HG02571 (cell line): ENCODE measurements around the gene EPHA10.

Source experiments
- ATAC-seq: cut with Tn5 transposase; IDR thresholded peaks from one replicate; pipeline ENCODE4 v1.9.1; 2021; ENCODE audit warnings: mild to moderate bottlenecking, moderate library complexity; ENCODE audit not compliant: unreplicated experiment

EPHA10 gene

DNA sequence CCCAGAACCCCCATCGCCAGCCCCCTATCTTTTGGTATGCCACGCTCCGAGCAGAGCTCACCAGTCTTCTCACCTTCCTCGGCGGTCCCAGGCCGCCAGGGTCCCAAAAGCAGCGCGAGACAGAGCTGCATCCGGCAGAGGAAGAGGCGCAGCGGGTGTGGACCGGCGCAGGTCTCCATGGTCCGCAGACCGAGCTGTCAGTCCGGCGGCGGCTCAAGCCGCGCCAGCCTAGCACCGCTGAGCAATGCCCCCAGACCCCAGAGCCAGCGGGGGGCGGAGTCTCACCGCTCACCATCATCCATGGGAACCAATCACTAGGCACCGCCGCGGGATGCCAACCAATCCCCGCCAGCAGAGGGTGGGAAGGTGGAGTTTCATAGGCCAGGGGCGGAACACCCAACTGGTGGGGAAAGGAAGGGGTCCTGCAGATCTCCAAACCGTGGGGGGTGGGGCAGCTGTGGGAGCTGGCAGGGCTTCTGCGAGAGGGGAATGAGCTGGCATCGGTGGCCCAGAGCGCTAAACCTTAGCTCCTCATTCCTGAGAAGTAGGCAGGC is at the start of gene EPHA10:
Gene EPHA10 (minus strand): TSS at position 233 of the 554 bp plus-strand sequence. CDS start 54 bp downstream, at position 179.
- ATAC-seq, result no peak

GRCh38 chr1:37814252-37814651 is 49.3 kb upstream of the EPHA10 start:
- no peak for ATAC-seq

DNA sequence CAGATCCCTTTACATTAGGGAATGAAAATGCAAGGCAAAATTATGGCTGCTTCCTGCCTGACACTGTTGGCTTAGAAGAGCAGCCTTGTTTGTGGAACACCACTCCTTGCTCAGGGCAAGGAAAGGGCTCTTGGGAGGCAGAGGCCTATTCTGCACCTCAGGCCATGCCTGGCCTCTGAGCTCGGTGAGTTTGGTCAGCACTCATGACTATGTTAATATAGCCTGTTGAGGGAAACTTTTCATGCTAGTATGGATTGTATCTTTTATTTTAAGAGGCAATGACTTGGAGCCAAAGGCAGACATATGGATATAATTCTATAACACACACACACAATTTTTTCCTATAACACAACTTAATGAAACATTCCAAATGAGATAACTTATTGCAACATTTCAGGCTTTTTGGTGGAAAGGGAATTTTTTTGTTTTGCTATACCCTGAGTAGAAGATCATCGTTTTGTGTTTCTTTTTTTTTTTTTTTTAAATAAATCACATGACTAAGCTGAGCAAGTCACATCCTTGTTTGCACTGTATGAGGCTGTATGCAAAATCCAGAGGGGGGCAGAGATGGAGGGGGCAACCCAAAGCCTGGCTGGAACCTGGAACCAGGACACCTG is 48.7 kb upstream of the EPHA10 start:
- ATAC-seq, result no peak

- no peak for ATAC-seq
These were observed 46.2 kb upstream of the EPHA10 start for GRCh38 chr1:37811027-37811655.

DNA sequence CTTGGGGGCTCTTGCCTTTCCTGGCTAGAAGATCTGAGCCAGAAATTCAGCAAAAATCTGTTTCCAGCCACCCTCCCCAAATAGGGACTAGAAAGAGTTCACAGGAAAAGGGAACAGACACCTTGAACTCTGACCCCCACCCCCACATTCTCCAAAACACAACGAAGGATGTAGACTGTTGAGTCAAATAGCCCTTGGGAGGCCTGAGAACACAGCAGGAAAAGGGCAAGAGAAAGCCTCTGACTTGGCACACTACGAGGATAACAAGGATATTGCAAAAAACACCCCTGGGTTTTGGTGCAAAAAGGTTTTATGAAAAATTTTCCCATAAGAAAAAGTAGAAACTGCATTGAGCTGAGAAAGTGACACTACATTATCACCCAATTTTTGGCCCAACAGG is 45.0 kb upstream of the EPHA10 start:
- ATAC-seq, result no peak

- ATAC-seq, result peak; percentile 29
These were observed 43.7 kb upstream of the EPHA10 start for GRCh38 chr1:37808369-37809319.

DNA sequence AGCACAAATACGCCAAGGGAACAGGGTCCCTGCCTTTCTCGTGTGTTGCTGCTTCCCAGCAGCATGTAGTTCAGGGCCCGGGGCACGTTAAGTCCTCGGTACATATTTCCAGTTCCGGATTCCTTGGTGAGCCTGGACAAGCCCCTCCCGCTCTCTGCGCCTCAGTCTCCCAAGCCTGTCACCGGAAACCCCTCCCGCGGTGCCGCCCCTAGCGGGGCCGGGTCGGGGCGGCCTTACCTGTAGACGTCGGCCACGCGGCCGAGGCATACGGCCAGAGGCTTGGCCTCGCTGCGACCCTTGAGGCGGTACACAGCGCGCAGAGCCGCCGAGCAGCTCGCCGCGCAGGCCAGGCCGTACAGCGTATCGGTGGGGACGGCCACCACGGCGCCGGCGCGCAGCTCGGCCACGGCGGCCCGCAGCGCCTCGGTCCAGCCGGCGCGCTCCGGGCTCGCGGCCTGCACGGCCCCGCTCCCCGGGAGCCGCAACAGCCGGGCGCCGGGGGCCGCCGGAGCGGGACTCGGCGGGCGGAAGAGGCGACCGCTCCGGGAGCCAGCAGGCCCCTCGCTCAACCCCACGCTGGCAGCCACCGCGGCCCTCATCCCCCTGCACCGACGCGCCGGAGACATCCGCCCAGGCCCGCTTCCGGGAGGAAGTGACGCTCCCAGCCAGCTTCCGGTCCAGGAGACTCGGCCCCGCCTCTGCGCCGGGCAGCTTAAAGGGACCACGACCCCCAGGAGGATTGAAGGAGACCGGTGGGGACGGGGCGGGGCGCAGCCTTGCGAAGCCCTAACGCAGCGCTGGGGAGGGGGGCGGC is 42.8 kb upstream of the EPHA10 start, which contains the start of the genes C1orf122 and YRDC:
Gene C1orf122 (plus strand): TSS at position 236 of the 814 bp plus-strand sequence. CDS start 615 bp downstream, outside the sequence.
Gene YRDC (minus strand): TSS at position 654 of the 814 bp plus-strand sequence. CDS start 28 bp downstream, at position 626.
- ATAC-seq, result peak; percentile 87

DNA sequence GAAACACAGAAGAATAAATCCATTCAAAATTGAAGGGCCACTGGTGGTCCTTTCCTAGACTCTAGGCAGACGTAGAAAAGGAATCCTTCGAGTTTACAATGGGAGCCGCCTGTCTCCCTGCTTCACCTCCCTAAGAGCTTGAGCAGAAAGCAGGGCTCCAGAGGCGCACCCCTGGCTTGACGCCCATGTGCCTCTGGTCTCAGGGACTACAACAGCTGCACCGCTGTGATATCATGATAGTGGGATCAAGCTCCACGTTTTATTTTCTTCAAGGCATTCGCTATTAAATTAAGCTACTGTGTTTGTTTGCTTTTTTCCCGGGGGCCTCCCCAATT is 42.3 kb upstream of the EPHA10 start:
- no peak for ATAC-seq

- ATAC-seq, result no peak
These were observed 37.5 kb upstream of the EPHA10 start for GRCh38 chr1:37802439-37802838.

GRCh38 chr1:37797750-37798345 is 32.9 kb upstream of the EPHA10 start:
- ATAC-seq, result no peak

DNA sequence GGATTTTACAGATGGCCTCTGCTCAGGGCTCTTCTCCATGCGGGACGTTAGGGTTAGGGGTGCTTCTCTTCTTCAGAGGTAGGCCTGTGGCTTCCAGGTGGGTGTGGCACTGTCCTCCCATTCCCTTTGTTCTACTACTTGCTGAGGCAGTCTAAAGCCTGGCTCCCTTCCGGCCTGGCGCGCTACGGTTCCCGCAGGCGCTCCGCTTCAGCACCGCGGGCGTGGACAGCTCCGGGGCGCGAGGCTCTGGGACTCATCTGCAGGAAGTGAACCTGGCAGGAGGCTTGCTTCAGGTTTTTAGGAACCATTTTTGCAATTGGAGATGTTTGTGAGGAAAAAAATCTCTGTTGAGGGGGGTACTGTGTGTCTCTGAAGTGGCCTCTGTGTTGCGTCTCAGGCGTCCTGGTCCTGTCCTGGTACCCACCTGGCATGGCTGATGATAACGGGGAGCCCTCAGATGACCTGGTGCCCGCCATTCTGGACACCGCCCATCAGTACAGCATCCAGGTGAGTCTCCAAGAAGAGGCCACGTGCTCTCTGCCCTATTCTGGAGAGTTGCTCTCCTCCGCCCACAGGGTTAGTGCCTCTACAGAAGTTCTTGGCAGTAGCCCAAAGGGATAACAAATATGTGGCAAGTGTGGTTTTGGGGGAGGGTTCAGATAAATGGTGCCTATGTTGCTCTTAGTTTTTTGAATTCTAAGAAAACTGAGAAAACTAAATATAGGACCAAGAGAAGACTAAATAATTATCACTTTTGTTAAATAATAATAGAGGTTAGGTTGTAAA is 30.6 kb upstream of the EPHA10 start:
- ATAC-seq, result no peak

GRCh38 chr1:37794372-37795339 is 29.7 kb upstream of the EPHA10 start:
- no peak for ATAC-seq

GRCh38 chr1:37793773-37794371 is 29.0 kb upstream of the EPHA10 start, which contains the start of gene MANEAL:
Gene MANEAL (plus strand): TSS chr1:37793847. CDS start chr1:37794183, 336 bp downstream.
- ATAC-seq, result no peak

DNA sequence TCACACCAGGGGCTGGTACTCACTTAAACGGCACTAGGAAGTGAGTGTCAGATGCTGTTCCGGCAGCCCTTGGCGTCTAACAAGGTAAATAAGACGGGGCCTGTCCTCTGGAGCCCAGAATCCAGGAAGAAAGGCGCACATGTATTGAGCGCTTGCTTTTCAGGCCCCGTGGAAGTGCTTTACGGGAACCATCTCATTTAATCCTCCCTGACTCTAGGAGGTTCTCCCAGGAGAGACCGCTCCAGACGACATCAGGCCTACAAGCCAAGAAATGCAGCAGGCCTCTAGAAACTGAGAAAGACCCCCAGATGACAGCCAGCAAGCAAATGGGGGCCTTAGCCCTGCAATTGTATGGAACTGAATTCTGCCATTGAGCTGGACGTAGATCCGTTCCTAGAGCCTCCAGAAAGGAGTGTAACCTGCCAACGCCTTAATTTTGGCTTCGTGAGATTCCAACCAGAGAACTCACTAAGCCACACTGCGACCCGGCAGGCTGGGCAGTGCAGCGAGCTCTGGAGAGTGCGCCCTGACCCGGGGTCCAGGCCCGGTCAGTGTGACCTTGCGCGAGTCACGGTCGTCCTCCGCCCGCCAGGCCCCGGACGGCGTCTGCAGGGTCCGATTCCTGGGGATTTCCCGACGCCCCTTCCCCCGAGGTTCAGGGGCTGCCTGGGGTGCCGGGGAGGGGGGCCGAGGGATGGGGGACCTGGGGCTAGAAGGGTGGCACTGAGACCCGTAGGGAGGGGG is 28.2 kb upstream of the EPHA10 start:
- ATAC-seq, result no peak

GRCh38 chr1:37782491-37782890 is 17.6 kb upstream of the EPHA10 start:
- ATAC-seq, result no peak

DNA sequence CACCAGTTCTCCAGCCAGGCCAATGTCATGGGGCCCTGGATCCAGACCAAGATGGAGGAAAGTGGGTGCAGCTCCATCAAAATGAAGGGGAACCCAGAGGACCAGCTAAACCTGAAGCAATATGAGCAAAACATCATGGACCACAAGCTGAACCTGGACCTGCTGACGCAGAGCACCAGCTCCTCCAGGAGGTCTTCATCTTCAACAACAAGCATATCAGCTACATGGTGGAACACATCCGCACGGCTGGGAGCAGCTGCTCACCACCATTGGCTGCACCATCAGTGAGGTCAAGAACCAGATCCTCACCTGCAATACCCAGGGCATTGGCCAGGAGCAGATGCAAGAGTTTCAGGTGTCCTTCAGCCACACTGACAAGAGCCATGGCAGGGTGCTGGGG is 13.7 kb upstream of the EPHA10 start:
- no peak for ATAC-seq
